Measurements from ENCODE around the gene BTBD18.

BTBD18 gene

GRCh38 chr11:57772562-57772961 lies 20.9 kb upstream of the BTBD18 start:
- no peaks in the 10 kb centered on the region for H4K20me1 ChIP-seq (ENCODE audit: low read depth, low read length)
- no peak overlapping the region for H2AFZ ChIP-seq (ENCODE audit: low read depth, low read length, severe bottlenecking)
- H3K9ac ChIP-seq (ENCODE audit: low read length), result no peak overlapping the region
- H3K27ac ChIP-seq (ENCODE audit: low read depth, low read length), result no peak overlapping the region
- H3K79me2 ChIP-seq (ENCODE audit: insufficient read depth, low read length), result no peaks in the 10 kb centered on the region
- no peak overlapping the region for H3K4me2 ChIP-seq (ENCODE audit: low read depth, low read length, poor library complexity, severe bottlenecking)
- H3K4me3 ChIP-seq (ENCODE audit: insufficient read depth, low read length, poor library complexity, severe bottlenecking), result no peak overlapping the region
- TF ChIP-seq EZH2phosphoT487 (conservative IDR thresholded peaks at IDR 0.05; ENCODE audit: low read length) (no peak), CTCF (IDR thresholded peaks at IDR 0.05; ENCODE audit: insufficient read depth, low read length, poor library complexity, severe bottlenecking) (no peak)
- H3K9me3 ChIP-seq (ENCODE audit: insufficient read depth, low read length), result no peaks in the 10 kb centered on the region
- no peaks in the 10 kb centered on the region for H3F3A ChIP-seq (ENCODE audit: insufficient read depth)
- no peaks in the 10 kb centered on the region for H3K27me3 ChIP-seq (ENCODE audit: low read length)
- H3K9me2 ChIP-seq (replicated peaks; ENCODE audit: insufficient read depth, low read length), result no peaks in the 10 kb centered on the region
- no peaks in the 10 kb centered on the region for H3K36me3 ChIP-seq (ENCODE audit: low read length)

- H3K27ac ChIP-seq (ENCODE audit: low read depth, low read length), result no peak overlapping the region
- no peaks in the 10 kb centered on the region for H3K79me2 ChIP-seq (ENCODE audit: insufficient read depth, low read length)
These were observed 19.7 kb upstream of the BTBD18 start for GRCh38 chr11:57771365-57771764.

GRCh38 chr11:57770793-57771192 lies 19.2 kb upstream of the BTBD18 start:
- H3K27ac ChIP-seq (ENCODE audit: low read depth, low read length), result no peak overlapping the region
- H2AFZ ChIP-seq (ENCODE audit: low read depth, low read length, severe bottlenecking), result no peak overlapping the region
- no peak overlapping the region for H3K4me3 ChIP-seq (ENCODE audit: insufficient read depth, low read length, poor library complexity, severe bottlenecking)
- H3K27me3 ChIP-seq (ENCODE audit: low read length), result no peaks in the 10 kb centered on the region
- H4K20me1 ChIP-seq (ENCODE audit: low read depth, low read length), result no peaks in the 10 kb centered on the region
- H3K4me2 ChIP-seq (ENCODE audit: low read depth, low read length, poor library complexity, severe bottlenecking), result no peak overlapping the region
- no peaks in the 10 kb centered on the region for H3F3A ChIP-seq (ENCODE audit: insufficient read depth)
- H3K36me3 ChIP-seq (ENCODE audit: low read length), result no peaks in the 10 kb centered on the region
- H3K9me3 ChIP-seq (ENCODE audit: insufficient read depth, low read length), result no peaks in the 10 kb centered on the region
- TF ChIP-seq EZH2phosphoT487 (conservative IDR thresholded peaks at IDR 0.05; ENCODE audit: low read length) (no peak), CTCF (IDR thresholded peaks at IDR 0.05; ENCODE audit: insufficient read depth, low read length, poor library complexity, severe bottlenecking) (no peak)
- H3K79me2 ChIP-seq (ENCODE audit: insufficient read depth, low read length), result no peaks in the 10 kb centered on the region
- no peaks in the 10 kb centered on the region for H3K9me2 ChIP-seq (replicated peaks; ENCODE audit: insufficient read depth, low read length)
- no peak overlapping the region for H3K9ac ChIP-seq (ENCODE audit: low read length)

More at GRCh38 chr11:57771365-57771764, 19.7 kb upstream of the BTBD18 start:
- Histone ChIP-seq H3K4me2 (ENCODE audit: low read depth, low read length, poor library complexity, severe bottlenecking) (no peak overlapping the region), H3K9ac (ENCODE audit: low read length) (no peak overlapping the region), H3F3A (ENCODE audit: insufficient read depth) (no peaks in the 10 kb centered on the region), H3K4me3 (ENCODE audit: insufficient read depth, low read length, poor library complexity, severe bottlenecking) (no peak overlapping the region), H2AFZ (ENCODE audit: low read depth, low read length, severe bottlenecking) (no peak overlapping the region), H3K9me2 (replicated peaks; ENCODE audit: insufficient read depth, low read length) (no peaks in the 10 kb centered on the region), H3K9me3 (ENCODE audit: insufficient read depth, low read length) (no peaks in the 10 kb centered on the region), H3K36me3 (ENCODE audit: low read length) (no peaks in the 10 kb centered on the region), H3K27me3 (ENCODE audit: low read length) (no peaks in the 10 kb centered on the region), H4K20me1 (ENCODE audit: low read depth, low read length) (no peaks in the 10 kb centered on the region)
- TF ChIP-seq EZH2phosphoT487 (conservative IDR thresholded peaks at IDR 0.05; ENCODE audit: low read length) (no peak), CTCF (IDR thresholded peaks at IDR 0.05; ENCODE audit: insufficient read depth, low read length, poor library complexity, severe bottlenecking) (no peak)

All from SU-DHL-6 (cell line).